ENCODE data around the gene SMYD3.

Gene SMYD3

GRCh38 chr1:245768596-245768995 is 738.5 kb downstream of the SMYD3 start:
- no peak overlapping the region for H3K27ac ChIP-seq
- no peak for TF ChIP-seq CTCF (conservative IDR thresholded peaks at IDR 0.05)
- TF ChIP-seq ZFX (IDR thresholded peaks at IDR 0.05): no peak

DNA sequence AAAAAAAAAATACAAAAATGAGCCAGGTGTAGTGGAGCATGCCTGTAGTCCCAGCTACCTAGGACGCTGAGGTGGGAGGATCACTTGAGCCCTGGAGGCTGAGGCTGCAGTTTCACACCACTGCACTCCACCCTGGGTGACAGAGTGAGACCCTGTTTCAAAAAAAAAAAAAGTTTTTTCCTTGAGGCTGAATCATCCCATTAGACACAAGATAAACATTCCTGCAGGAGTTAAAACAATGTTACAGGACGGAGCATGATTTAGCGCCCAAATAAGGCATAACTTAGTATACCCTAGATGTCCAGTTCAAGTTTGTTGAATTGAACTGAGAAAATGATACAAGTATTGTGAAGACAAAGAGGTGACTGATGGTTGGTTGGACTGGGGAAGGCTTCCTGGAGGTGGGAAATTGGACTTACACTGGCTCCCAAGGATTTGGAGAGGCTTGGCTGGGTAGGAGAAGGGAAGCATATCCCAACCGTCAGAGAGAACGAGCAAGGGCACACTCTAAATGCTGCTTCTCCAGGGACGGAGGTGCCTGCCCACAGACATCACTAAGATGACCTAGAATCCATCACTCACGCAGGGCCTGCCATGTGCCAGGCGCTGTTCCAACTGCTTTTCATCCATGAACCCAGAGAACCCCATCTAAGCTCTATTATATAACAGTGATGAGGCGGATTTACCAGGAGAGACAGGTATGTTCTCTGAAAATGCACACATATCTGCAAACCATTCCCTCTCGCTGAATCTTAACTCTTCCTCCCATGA is 741.7 kb downstream of the SMYD3 start:
- TF ChIP-seq CTCF (conservative IDR thresholded peaks at IDR 0.05) (no peak), ZFX (IDR thresholded peaks at IDR 0.05) (no peak)
- H3K27ac ChIP-seq: no peak overlapping the region

- TF ChIP-seq CTCF (conservative IDR thresholded peaks at IDR 0.05) (no peak), ZFX (IDR thresholded peaks at IDR 0.05) (no peak)
- H3K27ac ChIP-seq: no peak overlapping the region
Measured at GRCh38 chr1:245763873-245764331, 743.2 kb downstream of the SMYD3 start.

- no peak overlapping the region for H3K27ac ChIP-seq
- no peak for TF ChIP-seq CTCF (conservative IDR thresholded peaks at IDR 0.05)
- TF ChIP-seq ZFX (IDR thresholded peaks at IDR 0.05): no peak
Measured at GRCh38 chr1:245762396-245762910, 744.6 kb downstream of the SMYD3 start.

DNA sequence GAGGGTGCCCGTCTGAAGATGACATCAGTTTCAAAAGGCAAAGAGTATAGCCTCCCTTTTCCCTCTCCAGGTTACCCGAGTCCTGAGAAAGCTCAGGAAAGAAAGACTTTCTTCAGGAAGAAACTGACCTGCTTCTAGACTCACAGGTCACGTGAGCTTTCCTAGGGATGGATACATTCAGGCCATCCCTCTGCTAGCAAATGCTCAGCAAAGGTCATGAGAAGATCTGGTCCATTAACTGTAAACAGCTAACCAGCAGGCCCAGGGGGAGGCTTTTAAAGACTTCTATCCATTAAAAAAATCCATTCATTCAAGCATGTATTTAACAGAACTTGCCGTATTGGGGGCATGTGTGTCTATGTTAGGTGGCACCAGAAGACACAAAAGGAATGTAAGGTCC is 746.8 kb downstream of the SMYD3 start:
- no peak overlapping the region for H3K27ac ChIP-seq
- no peak for TF ChIP-seq ZFX (IDR thresholded peaks at IDR 0.05)
- no peak for TF ChIP-seq CTCF (conservative IDR thresholded peaks at IDR 0.05)

- H3K27ac ChIP-seq: no peak overlapping the region
- TF ChIP-seq CTCF (conservative IDR thresholded peaks at IDR 0.05) (no peak), ZFX (IDR thresholded peaks at IDR 0.05) (no peak)
Measured at GRCh38 chr1:245754463-245754961, 752.6 kb downstream of the SMYD3 start.

DNA sequence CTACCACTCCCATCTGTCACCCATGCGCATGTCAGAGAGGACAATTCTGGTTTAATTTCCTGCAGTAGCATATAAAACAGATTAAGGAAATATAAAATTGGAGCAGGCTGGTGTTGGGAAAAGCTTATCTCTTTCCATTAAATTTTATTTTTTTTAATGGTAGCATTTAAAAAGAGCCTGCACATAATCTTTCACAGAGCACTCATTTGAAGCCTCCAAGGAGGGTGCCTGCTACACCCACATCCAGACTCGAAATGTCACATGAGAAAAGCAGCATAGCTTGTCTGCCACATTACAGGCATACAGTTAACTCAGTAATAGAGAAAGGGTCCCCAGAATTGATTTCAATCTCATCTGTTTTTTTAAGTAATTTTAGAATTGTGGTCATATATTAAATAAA is 753.3 kb downstream of the SMYD3 start:
- no peak for TF ChIP-seq CTCF (conservative IDR thresholded peaks at IDR 0.05)
- no peak for TF ChIP-seq ZFX (IDR thresholded peaks at IDR 0.05)
- no peak overlapping the region for H3K27ac ChIP-seq

Measured in C4-2B (cell line).